ENCODE measurements around the gene ZNRF2.
"Not testable (repeated sequence)": the region's sequence is repeated elsewhere in the genome, so short reads cannot be mapped to it uniquely, and the experiment has no call there.

ZNRF2 gene

GRCh38 chr7:30263090-30263710 lies 21.2 kb upstream of the ZNRF2 start:
- no peak for FAIRE-seq

GRCh38 chr7:30264052-30264451 lies 20.3 kb upstream of the ZNRF2 start:
- no peak for FAIRE-seq

- FAIRE-seq, result not testable (repeated sequence)
Observed at GRCh38 chr7:30265189-30265588, 19.2 kb upstream of the ZNRF2 start.

- FAIRE-seq, result no peak
Observed at GRCh38 chr7:30266686-30267085, 17.7 kb upstream of the ZNRF2 start.

- no peak for FAIRE-seq
Observed at GRCh38 chr7:30268586-30268985, 15.8 kb upstream of the ZNRF2 start.

GRCh38 chr7:30269490-30269889 lies 14.9 kb upstream of the ZNRF2 start:
- no peak for FAIRE-seq

- no peak for FAIRE-seq
Observed at GRCh38 chr7:30270921-30271320, 13.5 kb upstream of the ZNRF2 start.

- FAIRE-seq, result no peak
Observed at GRCh38 chr7:30272126-30272525, 12.3 kb upstream of the ZNRF2 start.

- FAIRE-seq, result no peak
Observed at GRCh38 chr7:30273552-30273951, 10.8 kb upstream of the ZNRF2 start.

- no peak for FAIRE-seq
Observed at GRCh38 chr7:30274641-30275040, 9.8 kb upstream of the ZNRF2 start.

GRCh38 chr7:30276203-30276900 lies 8.0 kb upstream of the ZNRF2 start:
- FAIRE-seq, result no peak

GRCh38 chr7:30278376-30278775 lies 6.0 kb upstream of the ZNRF2 start:
- FAIRE-seq, result no peak

- no peak for FAIRE-seq
Observed at GRCh38 chr7:30278849-30279652, 5.3 kb upstream of the ZNRF2 start.

- FAIRE-seq, result no peak
Observed at GRCh38 chr7:30279653-30279904, 4.8 kb upstream of the ZNRF2 start.

GRCh38 chr7:30280631-30281030 lies 3.8 kb upstream of the ZNRF2 start:
- FAIRE-seq, result no peak

GRCh38 chr7:30281263-30281662 lies 3.1 kb upstream of the ZNRF2 start:
- no peak for FAIRE-seq

- no peak for FAIRE-seq
Observed at GRCh38 chr7:30281791-30282190, 2.6 kb upstream of the ZNRF2 start.

GRCh38 chr7:30282735-30283134 lies 1.7 kb upstream of the ZNRF2 start:
- no peak for FAIRE-seq

GRCh38 chr7:30285067-30285535 lies 704 bp downstream of the ZNRF2 start:
- FAIRE-seq, result no peak

GRCh38 chr7:30285536-30286284 lies 1.3 kb downstream of the ZNRF2 start:
- FAIRE-seq, result no peak

- no peak for FAIRE-seq
Observed at GRCh38 chr7:30286749-30287148, 2.4 kb downstream of the ZNRF2 start.

GRCh38 chr7:30287625-30288024 lies 3.2 kb downstream of the ZNRF2 start:
- FAIRE-seq, result not testable (repeated sequence)

- not testable (repeated sequence) for FAIRE-seq
Observed at GRCh38 chr7:30289634-30290033, 5.2 kb downstream of the ZNRF2 start.
